Measurements from ENCODE around the gene CREM.

The CREM gene

DNA sequence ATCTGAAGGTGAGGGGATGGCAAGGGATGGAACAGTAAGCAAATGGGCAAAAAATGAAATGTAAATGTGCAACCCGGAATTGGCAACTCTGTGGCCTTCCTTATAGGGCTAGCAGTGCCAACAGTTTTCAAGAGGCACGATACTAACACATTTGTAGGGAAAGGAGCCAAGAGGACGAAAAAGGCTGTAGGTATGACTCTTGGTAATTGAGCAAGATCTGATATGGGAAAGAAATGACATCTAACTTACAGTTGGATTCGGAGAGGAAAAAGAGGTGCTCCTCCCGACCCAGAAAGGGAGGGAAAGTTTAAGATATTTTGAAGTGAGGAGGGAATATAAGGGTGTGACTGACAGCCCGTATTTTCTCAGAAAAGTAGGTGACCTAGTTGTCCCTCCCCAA, 2.1 kb upstream of the CREM start:
- no peaks in the 10 kb centered on the region for H3K4me1 ChIP-seq (ENCODE audit: insufficient read depth, insufficient read length)
- H3K36me3 ChIP-seq (ENCODE audit: insufficient read depth, insufficient read length, low read length), result no peaks in the 10 kb centered on the region
- no peaks in the 10 kb centered on the region for H3K9me3 ChIP-seq (ENCODE audit: insufficient read depth, low read length)
- no peak for TF ChIP-seq YY1 (IDR thresholded peaks at IDR 0.05; ENCODE audit: insufficient read depth, insufficient read length)
- TF ChIP-seq ZNF274 (IDR thresholded peaks at IDR 0.05; ENCODE audit: low read depth, low read length), result no peak
- TF ChIP-seq SUZ12 (IDR thresholded peaks at IDR 0.05; ENCODE audit: extremely low read depth, insufficient read depth, insufficient read length), result no peak
- no peak for DNase-seq (ENCODE audit: low read depth, low spot score)
- no peaks in the 10 kb centered on the region for H3K27me3 ChIP-seq (ENCODE audit: insufficient read depth, insufficient read length)
- H3K9ac ChIP-seq (ENCODE audit: insufficient read length, low read depth), result no peak overlapping the region
- H3K4me3 ChIP-seq (ENCODE audit: insufficient read length, low read depth), result no peak overlapping the region

DNA sequence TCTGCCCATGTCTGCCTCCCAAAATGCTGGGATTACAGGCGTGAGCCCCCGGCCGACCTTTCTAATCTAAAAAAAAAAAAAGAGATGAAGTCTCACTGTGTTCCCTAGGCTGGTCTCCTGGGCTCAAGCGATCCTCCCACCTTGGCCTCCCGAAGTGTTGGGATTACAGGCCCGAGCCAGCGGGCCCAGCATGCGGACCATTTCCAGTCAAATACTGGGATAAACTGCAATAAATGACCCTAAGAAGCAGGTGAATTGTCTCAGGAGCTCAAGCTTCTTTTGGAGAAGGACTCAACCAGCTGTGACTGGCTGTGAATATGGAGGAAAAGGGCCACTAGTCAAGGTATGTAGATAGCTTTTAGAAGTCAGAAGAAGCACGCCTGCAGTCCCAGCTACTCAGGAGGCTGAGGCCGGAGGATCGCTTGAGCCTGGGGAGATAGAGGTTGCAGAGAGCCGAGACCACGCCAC, 550 bp upstream of the CREM start:
- H3K9me3 ChIP-seq (ENCODE audit: insufficient read depth, low read length), result no peaks in the 10 kb centered on the region
- peak overlapping the region; percentile 64 for H3K9ac ChIP-seq (ENCODE audit: insufficient read length, low read depth)
- no peaks in the 10 kb centered on the region for H3K36me3 ChIP-seq (ENCODE audit: insufficient read depth, insufficient read length, low read length)
- H3K4me3 ChIP-seq (ENCODE audit: insufficient read length, low read depth), result peak overlapping the region; percentile 58
- no peaks in the 10 kb centered on the region for H3K4me1 ChIP-seq (ENCODE audit: insufficient read depth, insufficient read length)
- TF ChIP-seq YY1 (IDR thresholded peaks at IDR 0.05; ENCODE audit: insufficient read depth, insufficient read length) (no peak), SUZ12 (IDR thresholded peaks at IDR 0.05; ENCODE audit: extremely low read depth, insufficient read depth, insufficient read length) (no peak), ZNF274 (IDR thresholded peaks at IDR 0.05; ENCODE audit: low read depth, low read length) (no peak)
- H3K27me3 ChIP-seq (ENCODE audit: insufficient read depth, insufficient read length), result no peaks in the 10 kb centered on the region
- DNase-seq (ENCODE audit: low read depth, low spot score), result no peak

DNA sequence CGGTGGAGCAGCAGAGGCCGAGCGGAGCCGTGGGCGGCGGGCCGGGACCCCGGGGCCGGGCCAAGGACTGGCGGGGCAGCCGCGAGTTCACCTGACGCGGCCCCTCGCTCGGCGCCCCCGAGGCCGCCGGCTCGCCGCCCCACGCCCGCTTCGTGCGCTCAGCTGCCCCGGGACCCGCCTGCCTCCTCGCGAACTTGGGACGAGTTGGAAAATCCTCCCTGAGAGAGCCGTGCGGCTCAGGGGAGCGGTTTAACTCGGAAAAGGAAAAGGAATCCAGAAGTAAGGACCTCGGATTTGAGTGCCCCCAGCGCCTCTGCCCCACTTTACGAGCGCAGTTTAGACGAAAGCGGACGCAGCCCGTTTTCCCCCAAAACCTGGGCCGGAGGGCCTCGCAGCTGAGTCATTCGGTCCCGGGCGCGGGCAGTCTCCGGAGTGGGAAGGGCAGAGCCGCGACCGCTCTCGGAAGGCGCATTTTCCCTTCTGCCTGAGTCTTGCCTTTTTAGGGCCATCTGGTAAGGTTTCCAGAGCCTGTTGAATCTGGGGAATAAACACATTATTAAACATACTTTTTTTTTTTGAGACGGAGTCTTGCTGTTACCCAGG, 744 bp downstream of the CREM start:
- DNase-seq (ENCODE audit: low read depth, low spot score), result peak; percentile 2
- Histone ChIP-seq H3K9me3 (ENCODE audit: insufficient read depth, low read length) (no peaks in the 10 kb centered on the region), H3K9ac (ENCODE audit: insufficient read length, low read depth) (peak overlapping the region; percentile 90), H3K27me3 (ENCODE audit: insufficient read depth, insufficient read length) (no peaks in the 10 kb centered on the region), H3K36me3 (ENCODE audit: insufficient read depth, insufficient read length, low read length) (no peaks in the 10 kb centered on the region), H3K4me1 (ENCODE audit: insufficient read depth, insufficient read length) (no peaks in the 10 kb centered on the region), H3K4me3 (ENCODE audit: insufficient read length, low read depth) (peak overlapping the region; percentile 76)
- TF ChIP-seq YY1 (IDR thresholded peaks at IDR 0.05; ENCODE audit: insufficient read depth, insufficient read length) (no peak), SUZ12 (IDR thresholded peaks at IDR 0.05; ENCODE audit: extremely low read depth, insufficient read depth, insufficient read length) (no peak), ZNF274 (IDR thresholded peaks at IDR 0.05; ENCODE audit: low read depth, low read length) (no peak)

DNA sequence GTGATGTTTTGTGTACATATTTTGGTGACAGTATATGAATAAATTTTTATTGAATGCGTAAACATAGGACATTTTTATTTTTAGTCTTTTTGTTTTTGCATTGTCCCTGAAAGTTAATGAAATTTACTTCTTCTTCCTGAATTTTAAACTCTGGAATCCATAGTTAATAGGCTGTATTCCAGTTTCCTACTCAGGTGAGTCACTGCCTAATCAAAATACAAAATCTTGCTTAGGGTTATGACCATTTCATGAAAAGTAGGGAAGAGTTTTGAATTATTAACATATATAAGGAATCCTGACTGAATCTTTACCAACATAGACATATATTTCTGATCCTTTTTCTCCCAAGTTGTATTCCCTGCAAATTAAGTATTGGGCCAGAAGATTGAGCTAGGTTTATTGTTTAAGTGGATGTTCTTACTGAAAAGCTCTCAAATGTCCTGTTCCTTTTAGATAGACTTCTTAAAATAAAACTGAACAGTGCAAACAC, 2.6 kb downstream of the CREM start:
- Histone ChIP-seq H3K4me1 (ENCODE audit: insufficient read depth, insufficient read length) (no peaks in the 10 kb centered on the region), H3K9ac (ENCODE audit: insufficient read length, low read depth) (no peak overlapping the region), H3K9me3 (ENCODE audit: insufficient read depth, low read length) (no peaks in the 10 kb centered on the region), H3K36me3 (ENCODE audit: insufficient read depth, insufficient read length, low read length) (no peaks in the 10 kb centered on the region), H3K4me3 (ENCODE audit: insufficient read length, low read depth) (no peak overlapping the region), H3K27me3 (ENCODE audit: insufficient read depth, insufficient read length) (no peaks in the 10 kb centered on the region)
- TF ChIP-seq ZNF274 (IDR thresholded peaks at IDR 0.05; ENCODE audit: low read depth, low read length) (no peak), YY1 (IDR thresholded peaks at IDR 0.05; ENCODE audit: insufficient read depth, insufficient read length) (no peak), SUZ12 (IDR thresholded peaks at IDR 0.05; ENCODE audit: extremely low read depth, insufficient read depth, insufficient read length) (no peak)
- no peak for DNase-seq (ENCODE audit: low read depth, low spot score)

DNA sequence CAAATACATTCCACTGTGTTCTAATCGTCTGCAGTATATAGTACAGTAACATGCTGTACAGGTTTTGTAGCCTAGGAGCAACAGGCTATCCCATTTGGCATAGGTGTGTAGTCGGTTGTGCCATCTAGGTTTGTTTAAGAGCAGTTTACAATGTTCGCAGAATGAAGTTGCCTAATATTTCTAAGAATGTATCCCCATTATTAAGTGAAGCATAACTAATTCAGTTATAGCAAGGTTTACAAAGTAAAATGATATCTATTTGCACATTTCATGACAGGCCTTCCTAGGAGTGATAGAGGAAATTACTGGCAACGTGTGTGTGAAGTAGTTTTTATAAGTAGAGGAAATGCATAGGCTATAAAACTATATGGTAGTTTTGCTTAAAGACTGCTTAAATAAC, 4.0 kb downstream of the CREM start:
- H3K36me3 ChIP-seq (ENCODE audit: insufficient read depth, insufficient read length, low read length), result no peaks in the 10 kb centered on the region
- H3K4me1 ChIP-seq (ENCODE audit: insufficient read depth, insufficient read length), result no peaks in the 10 kb centered on the region
- no peak overlapping the region for H3K4me3 ChIP-seq (ENCODE audit: insufficient read length, low read depth)
- no peak overlapping the region for H3K9ac ChIP-seq (ENCODE audit: insufficient read length, low read depth)
- no peak for DNase-seq (ENCODE audit: low read depth, low spot score)
- no peaks in the 10 kb centered on the region for H3K27me3 ChIP-seq (ENCODE audit: insufficient read depth, insufficient read length)
- TF ChIP-seq YY1 (IDR thresholded peaks at IDR 0.05; ENCODE audit: insufficient read depth, insufficient read length) (no peak), ZNF274 (IDR thresholded peaks at IDR 0.05; ENCODE audit: low read depth, low read length) (no peak), SUZ12 (IDR thresholded peaks at IDR 0.05; ENCODE audit: extremely low read depth, insufficient read depth, insufficient read length) (no peak)
- no peaks in the 10 kb centered on the region for H3K9me3 ChIP-seq (ENCODE audit: insufficient read depth, low read length)

DNA sequence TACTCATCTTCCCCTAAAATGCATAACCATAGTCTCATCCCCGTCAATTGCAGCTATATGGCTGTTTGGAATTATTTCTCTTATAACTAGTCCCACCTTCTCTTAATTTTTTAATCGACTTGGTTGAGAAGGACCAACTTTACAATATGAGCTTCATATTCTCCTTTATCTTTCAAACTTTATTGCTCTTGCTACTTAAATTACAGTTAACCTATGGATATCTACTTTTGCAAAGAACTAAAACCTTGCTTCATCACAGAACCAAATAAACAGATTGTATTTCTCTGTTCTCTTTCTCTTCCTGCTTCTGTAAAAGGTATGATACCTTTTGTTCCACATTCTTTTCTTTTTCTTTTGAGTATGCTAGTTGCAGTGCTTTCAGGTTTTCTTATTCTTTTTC, 6.1 kb downstream of the CREM start:
- Histone ChIP-seq H3K36me3 (ENCODE audit: insufficient read depth, insufficient read length, low read length) (no peaks in the 10 kb centered on the region), H3K9me3 (ENCODE audit: insufficient read depth, low read length) (no peaks in the 10 kb centered on the region), H3K27me3 (ENCODE audit: insufficient read depth, insufficient read length) (no peaks in the 10 kb centered on the region), H3K4me3 (ENCODE audit: insufficient read length, low read depth) (no peak overlapping the region), H3K4me1 (ENCODE audit: insufficient read depth, insufficient read length) (no peaks in the 10 kb centered on the region), H3K9ac (ENCODE audit: insufficient read length, low read depth) (no peak overlapping the region)
- no peak for DNase-seq (ENCODE audit: low read depth, low spot score)
- no peak for TF ChIP-seq SUZ12 (IDR thresholded peaks at IDR 0.05; ENCODE audit: extremely low read depth, insufficient read depth, insufficient read length)
- TF ChIP-seq YY1 (IDR thresholded peaks at IDR 0.05; ENCODE audit: insufficient read depth, insufficient read length), result no peak
- TF ChIP-seq ZNF274 (IDR thresholded peaks at IDR 0.05; ENCODE audit: low read depth, low read length), result no peak

DNA sequence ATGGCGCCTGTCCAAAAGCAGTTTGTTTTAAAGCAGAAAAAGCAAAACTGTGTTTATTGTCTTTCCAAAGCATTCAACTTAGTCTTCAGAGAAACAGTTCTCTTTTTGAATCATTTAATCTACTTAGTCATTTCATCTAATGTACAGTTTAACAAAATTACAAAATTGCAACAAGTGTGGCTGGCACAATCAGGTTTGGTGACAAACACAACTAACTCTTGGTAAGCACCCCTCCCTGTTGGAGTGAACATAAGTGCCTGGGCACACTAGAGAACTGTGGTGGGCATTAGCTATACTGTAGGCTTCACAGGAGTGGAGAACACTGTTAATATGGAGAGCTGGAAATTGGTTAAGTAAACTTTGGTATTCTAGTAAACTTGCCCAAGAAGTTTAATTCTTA, 6.9 kb downstream of the CREM start:
- Histone ChIP-seq H3K4me3 (ENCODE audit: insufficient read length, low read depth) (no peak overlapping the region), H3K4me1 (ENCODE audit: insufficient read depth, insufficient read length) (no peaks in the 10 kb centered on the region), H3K9me3 (ENCODE audit: insufficient read depth, low read length) (no peaks in the 10 kb centered on the region), H3K9ac (ENCODE audit: insufficient read length, low read depth) (no peak overlapping the region), H3K36me3 (ENCODE audit: insufficient read depth, insufficient read length, low read length) (no peaks in the 10 kb centered on the region), H3K27me3 (ENCODE audit: insufficient read depth, insufficient read length) (no peaks in the 10 kb centered on the region)
- no peak for DNase-seq (ENCODE audit: low read depth, low spot score)
- TF ChIP-seq YY1 (IDR thresholded peaks at IDR 0.05; ENCODE audit: insufficient read depth, insufficient read length), result no peak
- TF ChIP-seq ZNF274 (IDR thresholded peaks at IDR 0.05; ENCODE audit: low read depth, low read length), result no peak
- TF ChIP-seq SUZ12 (IDR thresholded peaks at IDR 0.05; ENCODE audit: extremely low read depth, insufficient read depth, insufficient read length), result no peak

Data from NT2/D1 (cell line).